GM21723 (cell line): ENCODE results near the gene DST.
"Not testable (repeated sequence)": the region's sequence is repeated elsewhere in the genome, so short reads cannot be mapped to it uniquely, and the experiment has no call there.

Experiments used
- ATAC-seq: cut with Tn5 transposase; IDR thresholded peaks from one replicate; pipeline ENCODE4 v1.9.1; 2021; ENCODE audit warnings: mild to moderate bottlenecking, moderate library complexity; ENCODE audit not compliant: unreplicated experiment

DST gene

DNA sequence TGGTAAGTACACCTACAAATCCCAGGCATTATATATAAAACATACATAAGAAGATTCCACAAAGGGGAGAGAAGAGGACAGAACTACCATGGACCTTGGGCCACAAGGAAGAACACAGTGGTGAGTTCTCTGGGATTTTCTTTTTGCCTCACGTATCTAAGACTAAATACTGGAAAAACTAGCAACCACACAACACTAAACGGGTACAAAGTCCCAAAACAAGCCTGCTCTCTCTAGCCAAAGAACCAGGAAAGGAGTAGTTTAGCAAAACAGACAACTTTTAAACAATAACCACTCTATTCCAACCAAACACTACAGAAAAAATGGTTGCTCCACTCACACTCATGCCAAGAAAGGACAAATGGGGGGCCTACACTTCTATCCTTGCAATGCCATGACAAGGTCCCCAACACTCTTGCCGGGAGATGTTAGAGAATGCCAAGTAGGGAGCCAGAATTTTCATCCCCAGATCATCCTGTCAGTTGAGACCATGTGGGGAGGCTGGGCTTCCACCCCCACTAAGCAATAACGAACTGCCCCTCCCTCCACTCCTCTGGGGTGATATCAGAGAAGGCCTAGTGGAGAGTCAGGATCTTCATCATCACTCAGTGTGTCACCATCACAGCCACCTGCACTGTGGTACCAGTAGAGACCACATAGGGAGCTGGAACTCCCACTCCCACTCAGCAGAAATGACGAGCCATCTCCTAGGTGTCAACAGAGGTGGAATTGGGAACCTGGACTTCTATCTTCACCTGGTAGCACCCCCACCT is 123.5 kb downstream of the DST start:
- ATAC-seq = no peak

DNA sequence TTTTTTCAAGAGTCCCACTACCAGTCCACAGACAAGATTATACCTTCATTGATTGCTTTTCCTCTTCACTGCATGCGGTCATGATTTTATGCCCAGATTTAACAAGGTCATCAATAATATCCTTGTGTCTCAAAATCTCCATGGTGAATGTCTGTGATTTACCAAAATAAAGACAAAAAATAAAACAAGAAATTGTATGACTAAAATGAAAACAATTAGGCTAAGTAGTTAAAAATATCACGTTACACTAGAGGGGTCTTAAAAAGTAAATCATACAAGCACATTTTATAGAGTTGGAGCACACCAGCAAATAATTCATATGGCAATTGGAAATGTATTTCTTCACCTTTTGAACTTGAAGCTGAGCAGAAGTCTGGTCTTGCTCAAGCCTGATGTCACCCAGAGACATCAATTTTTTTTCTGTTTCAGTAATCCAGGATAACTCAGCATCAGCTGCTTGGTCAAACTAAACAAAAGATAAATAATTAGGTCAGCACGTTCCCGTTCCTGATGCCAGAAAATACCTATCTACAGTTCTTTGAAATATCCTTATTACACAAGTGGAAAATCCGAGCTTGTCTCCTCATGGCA is 125.4 kb downstream of the DST start:
- ATAC-seq = no peak

DNA sequence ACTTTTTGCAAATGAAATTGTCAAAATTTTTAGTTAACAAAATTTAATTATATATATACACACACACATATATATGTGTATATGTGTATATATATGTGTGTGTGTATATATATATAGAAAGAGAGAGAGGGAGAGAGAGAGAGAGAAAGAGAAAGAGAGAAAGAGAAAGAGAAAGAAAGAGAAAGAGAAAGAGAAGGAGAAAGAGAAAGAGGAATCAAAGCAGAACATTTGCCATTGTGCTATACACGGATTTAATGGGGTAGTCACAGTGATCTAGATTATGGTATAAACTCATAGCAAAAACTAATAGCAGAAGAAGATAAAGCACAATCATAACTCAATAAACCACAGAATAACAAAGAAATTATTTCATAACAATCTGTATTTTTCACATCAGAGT is 126.7 kb downstream of the DST start:
- ATAC-seq = peak; percentile 62

DNA sequence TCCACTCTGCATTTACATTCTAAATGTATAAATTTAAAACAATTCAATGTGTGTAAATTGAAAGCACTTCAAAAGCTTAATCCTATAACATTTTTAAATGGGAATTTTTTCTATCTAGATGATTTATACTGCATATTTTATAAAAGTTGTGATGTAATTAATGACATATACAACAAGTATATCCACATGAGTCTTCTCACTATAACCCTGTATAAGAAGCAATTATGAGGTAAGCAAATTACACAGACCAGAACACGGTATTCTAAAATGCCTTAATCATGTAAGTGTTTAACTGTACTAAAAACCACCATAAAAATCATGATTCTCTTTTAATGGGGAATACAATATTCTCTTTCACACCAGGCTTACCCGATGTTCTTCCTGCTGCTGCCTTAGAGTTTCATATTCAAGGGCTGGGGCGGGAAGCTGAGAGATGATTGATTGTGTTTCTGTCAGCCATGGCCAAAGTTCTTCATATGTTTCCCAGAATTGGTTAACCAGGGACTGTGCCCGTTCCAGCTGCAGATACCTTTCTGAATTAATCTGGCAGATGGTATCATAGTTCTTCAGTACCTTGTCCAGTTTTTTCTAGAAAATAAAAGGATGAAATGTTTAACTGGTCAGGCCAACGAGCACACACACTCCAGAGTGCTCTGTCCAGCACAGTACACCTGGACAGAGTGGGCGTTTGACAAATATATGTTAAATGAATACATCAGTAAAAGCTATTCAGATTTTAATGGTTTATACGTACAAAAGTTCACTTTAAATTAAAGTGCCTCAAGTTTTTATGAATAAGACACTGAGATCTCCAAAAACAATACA is 127.4 kb downstream of the DST start:
- peak; percentile 9 for ATAC-seq

DNA sequence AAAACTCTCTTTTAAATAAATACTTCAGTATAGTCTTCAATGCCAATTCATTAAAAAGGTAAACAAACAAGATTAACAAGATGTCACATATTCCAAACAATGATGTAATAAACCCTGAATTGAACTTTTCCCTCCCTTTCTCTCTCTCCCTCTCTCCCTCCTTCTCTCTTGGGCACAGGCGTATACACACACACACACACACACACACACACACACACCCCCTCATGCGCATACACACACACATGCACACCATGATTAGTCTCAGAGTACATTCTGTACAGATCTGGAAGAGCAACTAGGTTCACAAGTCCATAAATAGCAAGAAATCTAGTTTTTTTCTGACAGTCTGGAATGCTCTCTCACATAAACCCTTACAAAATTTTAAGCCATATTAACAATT is 128.3 kb downstream of the DST start:
- no peak for ATAC-seq

DNA sequence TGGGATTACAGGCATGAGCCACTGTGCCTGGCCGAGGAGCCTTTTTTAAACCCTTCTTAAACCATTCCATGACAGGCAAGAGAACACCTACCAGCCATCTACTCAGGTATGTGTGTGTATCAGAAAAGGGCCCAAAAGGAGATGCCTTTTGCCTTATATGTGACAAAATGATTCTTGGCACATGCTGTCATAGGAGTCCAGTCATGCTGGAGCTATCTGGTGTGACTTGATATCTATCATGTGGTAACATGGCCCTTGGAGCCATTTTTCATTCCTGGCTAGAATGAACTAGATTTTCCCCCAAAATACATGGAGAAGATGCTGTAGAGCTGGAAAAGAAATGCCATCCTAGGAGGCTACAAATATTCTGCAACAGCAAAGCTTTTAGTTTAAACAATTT is 129.1 kb downstream of the DST start:
- no peak for ATAC-seq

DNA sequence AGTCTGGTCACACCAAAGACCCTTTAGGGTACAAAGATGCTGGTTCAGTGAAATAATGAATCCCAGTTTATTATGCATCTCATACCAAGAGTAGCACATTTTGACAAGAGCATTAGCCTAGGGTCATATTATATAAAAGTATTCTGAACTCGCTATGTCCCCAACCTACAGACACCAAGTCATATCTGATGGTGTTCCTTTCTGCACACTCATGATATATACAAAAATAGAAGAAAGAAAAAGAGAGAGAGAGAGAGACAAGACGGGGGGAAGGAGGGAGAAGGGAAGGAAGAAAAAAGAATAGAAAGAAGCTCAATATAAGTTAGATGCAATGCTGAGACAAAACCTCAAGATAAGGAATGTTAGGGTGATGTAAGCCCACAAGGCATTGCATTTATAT is 131.1 kb downstream of the DST start:
- ATAC-seq = no peak

DNA sequence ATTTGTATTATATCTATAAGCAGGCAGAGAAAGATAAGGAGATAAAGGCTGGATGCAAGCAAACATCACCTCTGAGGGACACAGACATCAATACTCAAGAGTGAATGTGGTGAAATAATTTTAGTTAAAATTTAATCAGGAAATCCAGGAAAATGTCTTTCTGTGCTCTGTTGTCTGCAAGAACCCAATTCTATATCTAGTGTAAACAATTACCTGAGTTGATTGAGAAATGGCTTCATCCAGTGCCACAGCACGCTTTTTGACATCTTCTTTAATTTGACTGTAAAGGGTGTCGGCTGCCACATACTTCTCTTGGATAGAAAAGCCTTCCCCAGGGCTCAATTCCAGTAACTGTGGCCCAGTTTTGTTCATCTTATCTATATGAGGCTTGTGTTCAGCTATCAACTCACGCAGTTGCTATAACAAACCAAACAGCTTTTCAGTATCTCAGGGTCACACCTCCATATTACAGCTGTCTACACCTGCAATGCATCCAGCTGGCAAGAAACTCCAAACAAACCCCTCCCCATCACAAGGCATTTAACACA is 131.6 kb downstream of the DST start:
- no peak for ATAC-seq

DNA sequence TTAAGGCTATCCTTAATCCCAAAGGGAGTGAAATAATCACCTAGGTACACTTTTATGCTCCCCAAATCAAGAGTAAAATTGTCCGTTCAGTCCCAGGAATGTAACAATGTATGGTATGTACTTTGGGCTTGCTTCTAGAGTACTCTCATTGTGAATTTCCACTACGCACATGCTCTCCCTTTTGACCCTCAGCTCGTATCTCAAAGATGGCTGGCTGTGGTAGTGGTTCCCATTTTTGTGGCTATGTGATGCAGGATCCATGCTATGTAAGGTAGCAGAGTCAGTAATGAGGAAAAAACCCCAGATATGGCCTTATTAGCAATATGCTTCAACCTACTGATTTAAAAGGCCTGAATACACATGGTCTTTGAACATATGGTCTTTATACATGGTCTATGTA is 133.7 kb downstream of the DST start:
- ATAC-seq = no peak

DNA sequence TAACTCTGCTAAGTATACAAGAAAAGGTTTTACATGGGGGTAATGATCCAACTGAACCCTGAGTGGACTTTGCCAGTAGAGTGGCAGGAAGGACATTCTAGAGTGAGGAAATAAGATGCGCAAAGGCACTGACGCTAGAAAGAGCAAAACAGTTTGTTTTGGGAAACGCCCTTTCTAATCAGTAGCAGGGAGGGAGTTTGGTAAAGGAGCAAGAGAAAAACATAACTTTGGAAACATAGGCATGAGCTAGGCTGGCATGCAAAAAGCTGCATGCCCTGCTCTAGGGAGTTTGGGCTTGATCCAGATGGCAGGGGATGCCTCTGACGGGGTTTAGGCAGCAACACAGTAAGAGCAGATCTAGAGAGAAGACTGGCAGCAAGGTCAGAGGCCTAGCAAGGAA is 135.2 kb downstream of the DST start:
- ATAC-seq = no peak

DNA sequence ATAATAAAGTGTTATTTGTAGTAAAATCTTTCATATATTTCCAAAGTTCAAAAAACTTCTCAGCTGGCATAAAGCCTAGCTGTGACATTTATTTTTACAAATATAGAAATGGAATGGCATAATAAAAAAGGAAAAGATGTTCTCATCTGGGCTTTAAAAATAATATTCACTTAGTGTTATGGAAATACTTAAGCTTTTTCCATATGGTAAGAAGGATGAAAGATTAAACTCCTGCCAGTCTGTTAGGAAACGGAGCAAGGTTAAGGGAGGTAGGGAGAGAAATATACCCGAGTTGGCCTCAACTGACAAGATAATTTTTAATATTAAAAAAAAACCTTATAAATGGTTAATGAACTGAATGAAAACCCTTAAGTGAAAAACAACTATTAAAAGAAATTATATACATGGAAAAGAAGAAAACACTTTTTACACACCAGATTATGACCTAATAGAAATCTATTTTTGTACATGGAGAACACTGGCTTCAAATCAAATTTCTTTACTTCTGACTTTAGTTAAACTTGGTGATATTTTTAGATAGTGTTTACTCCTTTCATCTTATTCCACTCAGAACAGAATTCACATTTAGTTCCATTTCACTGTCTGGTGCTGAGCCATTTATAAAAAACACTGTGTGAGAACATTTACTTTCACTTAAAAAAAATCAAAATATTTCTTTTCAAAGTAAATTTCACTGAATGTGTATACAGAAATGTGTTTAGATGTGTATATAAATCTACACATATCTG is 137.0 kb downstream of the DST start:
- no peak for ATAC-seq

DNA sequence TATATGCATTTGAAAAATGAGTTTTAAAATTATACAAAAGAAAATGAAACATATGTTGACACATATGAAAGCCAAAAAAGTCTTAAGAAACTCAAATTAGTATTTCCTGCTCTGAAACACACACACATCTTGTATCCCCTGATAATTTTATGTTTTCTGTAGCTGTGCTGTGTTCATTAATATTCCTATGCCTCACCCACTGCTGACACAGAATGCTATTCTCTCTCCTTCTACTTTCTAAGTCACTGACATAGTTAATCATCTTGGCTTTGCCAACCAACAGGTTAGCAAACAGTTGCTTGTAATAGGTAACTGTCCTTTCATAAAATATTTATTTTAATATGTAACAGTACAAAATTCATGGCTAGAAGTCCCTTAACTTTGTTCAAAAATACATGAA is 140.7 kb downstream of the DST start:
- ATAC-seq = no peak

DNA sequence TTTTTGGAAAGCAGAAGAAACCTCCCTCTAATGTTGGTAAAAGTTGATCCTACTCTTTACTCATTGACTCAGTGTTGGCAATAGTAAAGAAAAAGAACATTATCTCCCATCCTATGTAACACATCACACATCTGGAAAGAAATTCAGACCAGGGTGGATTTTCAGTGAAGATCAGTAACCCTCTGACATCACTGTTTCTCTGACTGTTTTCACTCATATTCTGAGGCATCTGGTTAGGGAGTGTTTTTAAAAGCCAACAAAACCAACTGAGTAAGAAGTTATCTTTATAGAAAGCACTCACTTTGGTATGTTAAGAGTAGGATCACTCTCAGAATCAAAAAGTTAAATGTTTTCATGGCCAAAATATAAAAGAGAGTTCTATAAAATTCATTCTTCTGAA is 143.6 kb downstream of the DST start:
- no peak for ATAC-seq

DNA sequence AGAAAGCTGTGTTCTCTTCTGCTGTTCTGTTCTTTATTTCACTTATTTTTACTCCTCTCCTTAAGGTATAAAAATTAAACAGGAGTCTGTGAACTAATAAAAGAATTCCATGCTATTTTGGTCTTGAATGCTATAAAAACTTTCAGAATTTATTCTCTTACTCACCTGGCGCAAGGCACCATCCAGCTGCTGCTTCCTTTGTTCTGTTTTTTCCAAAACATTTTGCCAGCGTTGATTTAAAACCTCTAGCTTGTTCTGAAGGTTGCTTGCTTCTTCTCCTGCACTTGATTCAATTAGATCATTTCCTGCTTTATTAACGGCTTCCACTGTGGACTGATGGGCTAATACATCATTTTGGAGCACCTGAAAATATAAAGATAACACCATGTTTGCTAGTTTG is 145.0 kb downstream of the DST start:
- no peak for ATAC-seq

DNA sequence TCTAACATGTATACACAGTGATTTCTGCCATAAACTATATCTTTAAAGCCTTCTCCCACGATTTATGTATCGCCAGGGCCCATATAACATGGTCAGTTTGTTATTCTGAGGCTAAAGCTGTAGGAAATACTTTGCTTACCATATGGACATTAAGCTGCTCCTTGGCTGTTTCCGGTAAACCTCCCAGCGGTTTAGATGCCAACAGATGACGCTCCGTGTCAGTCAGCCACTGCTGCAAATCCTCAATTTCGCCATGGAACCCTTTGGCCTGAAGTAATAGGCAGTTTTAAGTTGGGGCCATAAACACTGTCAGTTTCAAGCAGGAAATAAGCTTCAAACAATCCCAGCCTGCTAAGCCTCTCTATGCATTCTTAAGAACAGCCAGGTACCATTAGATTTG is 145.4 kb downstream of the DST start:
- ATAC-seq = no peak

DNA sequence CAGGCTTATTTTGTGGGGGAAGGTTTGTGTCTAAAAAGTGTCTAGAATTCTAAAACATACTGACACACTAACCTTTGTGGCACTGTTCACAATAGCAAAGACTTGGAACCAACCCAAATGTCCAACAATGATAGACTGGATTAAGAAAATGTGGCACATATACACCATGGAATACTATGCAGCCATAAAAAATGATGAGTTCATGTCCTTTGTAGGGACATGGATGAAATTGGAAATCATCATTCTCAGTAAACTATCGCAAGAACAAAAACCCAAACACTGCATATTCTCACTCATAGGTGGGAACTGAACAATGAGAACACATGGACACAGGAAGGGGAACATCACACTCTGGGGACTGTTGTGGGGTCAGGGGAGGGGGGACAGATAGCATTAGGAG is 146.0 kb downstream of the DST start:
- not testable (repeated sequence) for ATAC-seq

DNA sequence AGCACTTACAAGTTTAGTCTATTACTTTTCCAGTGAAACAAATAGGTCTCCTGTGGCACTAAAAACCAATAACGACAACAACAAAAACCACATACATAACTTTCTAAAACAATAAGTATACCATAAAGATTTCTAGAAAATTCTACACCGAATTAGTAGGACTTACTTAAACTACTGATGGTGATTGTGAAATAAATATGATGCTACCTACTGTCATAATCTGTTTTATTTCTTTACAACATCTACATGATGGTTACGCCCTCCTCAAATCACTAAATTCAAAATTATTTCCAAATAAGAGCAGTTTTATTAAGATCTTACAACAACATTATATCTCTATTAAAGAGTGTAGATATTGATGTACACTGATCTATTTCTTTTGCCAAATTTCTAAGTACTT is 147.0 kb downstream of the DST start:
- ATAC-seq = no peak

DNA sequence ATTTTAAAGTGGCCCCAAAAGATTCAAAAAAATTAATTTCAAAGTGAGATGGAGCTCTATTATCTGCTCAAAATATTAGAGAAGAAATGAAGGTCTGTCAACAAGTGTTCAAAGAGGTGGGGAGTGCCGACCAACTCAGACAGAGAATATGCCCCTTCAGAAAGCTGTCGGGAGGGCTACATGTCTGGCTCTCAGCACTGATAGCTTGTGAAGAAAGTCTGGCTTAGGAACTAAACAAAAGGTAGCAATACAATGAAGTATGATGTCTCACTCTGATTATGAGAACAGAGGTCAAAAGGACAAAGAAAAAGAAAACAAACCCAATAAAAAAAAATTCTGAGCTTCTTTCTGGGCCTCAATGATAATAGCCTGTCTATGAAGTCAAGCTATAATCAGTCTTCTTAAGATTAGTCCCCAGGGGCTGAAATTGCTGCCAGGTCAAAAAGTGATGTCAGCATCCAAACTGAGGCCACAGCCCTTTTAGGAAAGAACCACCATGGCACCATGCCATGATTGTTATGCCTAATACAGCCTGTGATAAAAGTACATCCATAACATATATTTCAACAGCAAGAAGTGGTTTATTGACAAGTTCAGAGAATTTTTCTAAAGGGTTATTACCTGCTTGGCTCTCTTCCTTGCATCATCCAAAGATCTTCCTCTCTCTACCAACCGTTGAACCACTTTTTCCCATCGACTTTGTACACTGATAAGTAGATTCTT is 150.9 kb downstream of the DST start:
- ATAC-seq = no peak

DNA sequence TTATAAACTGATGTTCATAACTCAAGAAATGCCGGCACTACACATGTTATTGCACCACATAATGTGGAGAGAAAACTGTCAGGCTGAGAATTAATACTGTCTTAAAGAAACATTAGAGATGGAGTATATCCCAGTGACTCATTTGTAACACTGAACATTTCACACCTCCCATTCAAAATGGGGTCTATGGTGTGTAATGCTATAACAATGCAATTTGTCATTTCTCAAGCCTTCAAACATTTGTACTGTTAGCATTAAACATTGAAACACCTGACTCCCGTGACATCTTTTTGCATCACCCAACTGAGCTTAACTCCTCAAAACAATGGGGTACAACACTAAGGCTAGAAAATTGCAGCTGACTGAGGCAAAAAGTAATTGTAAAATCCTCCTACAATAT is 151.7 kb downstream of the DST start:
- no peak for ATAC-seq

DNA sequence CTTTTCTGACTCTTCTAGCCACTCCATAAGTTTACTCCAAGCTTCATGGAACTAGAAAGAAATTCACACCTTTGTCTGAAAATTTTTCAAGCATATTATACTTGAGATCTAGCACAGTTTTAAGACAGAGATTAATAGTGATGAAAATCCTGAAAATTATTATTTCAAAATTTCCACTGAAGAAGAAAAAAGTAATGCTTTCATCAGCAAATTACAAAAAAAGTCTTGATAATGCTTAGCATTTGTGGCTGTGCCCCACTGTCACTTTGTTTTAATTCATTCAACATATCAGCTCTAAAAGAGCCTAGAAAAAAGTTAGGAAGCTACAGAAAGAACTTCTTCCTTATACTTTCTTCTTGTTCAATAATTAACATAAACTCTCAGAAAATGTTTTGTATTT is 153.1 kb downstream of the DST start:
- ATAC-seq = no peak
